Stomach (tissue), 19 donors: ENCODE measurements around the gene NCAPD2. TPM values are rescaled to one million over a fixed set of nuclear protein-coding genes. Genes with fewer than 3 reads are reported as not detected.

Experiments used
- DNase-seq, 2 donors: peaks; one replicate each; pipeline versions ENCODE4 v3.0.0 to v3.0.0-alpha.2; 2013 to 2019
- H3K27ac ChIP-seq, 5 donors: fragments of 200-600 bp in 4 of 5; sonication (generic) in 4 of 5; one replicate each; pipeline ENCODE4 v1.5.1; 2013 to 2019; ENCODE audit warnings: mild to moderate bottlenecking in 1 of 5, moderate library complexity in 1 of 5
- H3K27me3 ChIP-seq, 3 donors: fragments of 200-600 bp; sonication (generic); one replicate each; pipeline ENCODE4 v1.5.1; 2017 to 2019; ENCODE audit warnings: mixed run types in 1 of 3
- H3K36me3 ChIP-seq, 4 donors: fragments of 200-600 bp; sonication (generic); 1 replicate in 3 of 4; 2 replicates in 1 of 4; pipeline ENCODE4 v1.5.1; 2016 to 2019
- H3K4me1 ChIP-seq, 4 donors: fragments of 200-600 bp; sonication (generic); one replicate each; pipeline ENCODE4 v1.5.1; 2016 to 2019
- H3K4me3 ChIP-seq, 4 donors: fragments of 200-600 bp; sonication (generic) in 3 of 4; one replicate each; pipeline ENCODE4 v1.5.1; 2016 to 2019; ENCODE audit warnings: mild to moderate bottlenecking in 1 of 4
- H3K9me3 ChIP-seq, 4 donors: fragments of 200-600 bp; sonication (generic); one replicate each; pipeline ENCODE4 v1.5.1; 2016 to 2019
- EP300 ChIP-seq: sonication (generic); formaldehyde crosslinking; IDR thresholded peaks from one replicate; pipeline ENCODE4 v1.6.1; 2017; ENCODE audit warnings: antibody characterized with exemption
- POLR2A ChIP-seq, 4 donors: fragments of 450-650 bp; IDR thresholded peaks; one replicate each; pipeline ENCODE4 v1.6.1; 2016; ENCODE audit warnings: antibody characterized with exemption in 4 of 4, control low read depth in 2 of 4, mild to moderate bottlenecking in 1 of 4, moderate library complexity in 1 of 4
- POLR2AphosphoS5 ChIP-seq, 3 donors: sonication (generic); formaldehyde crosslinking; IDR thresholded peaks; one replicate each; pipeline ENCODE4 v1.6.1; 2016; ENCODE audit warnings: antibody characterized with exemption in 3 of 3
- WGBS, 5 donors: extraction: QIAGEN DNeasy Blood & Tissue Kit in 3 of 5; methylation state at CpG; one replicate each; pipeline versions ENCODE4 v1.1.5 to v1.1.7; 2013 to 2018; 5-methylcytosine and 5-hydroxymethylcytosine counted together
- intact Hi-C: fragments of 100-400 bp; cut with DNase I; formaldehyde crosslinking; loops from one replicate; pipeline ENCODE4 v1.15.1; 2023; ENCODE audit warnings: low total_unique reads
- long read RNA-seq, 10 donors: transcript quantifications; one replicate each; lab custom pipeline, GENCODE V29; 2026
- polyA plus RNA-seq, 3 donors: library from polyadenylated mRNA; stranded (reverse); fragments of 200-250 nt; gene quantifications; one replicate each; pipeline ENCODE4 v1.2.3, GENCODE V29; 2013
- total RNA-seq, 5 donors: library from RNA; depleted of rRNA; stranded (reverse); fragments of >200 nt; gene quantifications; one replicate each; pipeline versions ENCODE4 v1.1.0 to v1.2.3, GENCODE V29; 2014 to 2016
- TF ChIP-seq, protein P1 (sequence below), 7 experiments: fragments of 450-650 bp in 4 of 7; fragments of 200-600 bp in 3 of 7; sonication (generic) in 3 of 7; IDR thresholded peaks; one replicate each; pipeline ENCODE4 v1.5.1; 2016 to 2019; ENCODE audit warnings: antibody characterized with exemption in 7 of 7, control low read depth in 2 of 7, mild to moderate bottlenecking in 1 of 7
- donor health status: healthy with polysubstance abuse.
- donor health status: Bipolar disorder and iron deficiency.
- donor health status: healthy.

NCAPD2 gene, protein sequence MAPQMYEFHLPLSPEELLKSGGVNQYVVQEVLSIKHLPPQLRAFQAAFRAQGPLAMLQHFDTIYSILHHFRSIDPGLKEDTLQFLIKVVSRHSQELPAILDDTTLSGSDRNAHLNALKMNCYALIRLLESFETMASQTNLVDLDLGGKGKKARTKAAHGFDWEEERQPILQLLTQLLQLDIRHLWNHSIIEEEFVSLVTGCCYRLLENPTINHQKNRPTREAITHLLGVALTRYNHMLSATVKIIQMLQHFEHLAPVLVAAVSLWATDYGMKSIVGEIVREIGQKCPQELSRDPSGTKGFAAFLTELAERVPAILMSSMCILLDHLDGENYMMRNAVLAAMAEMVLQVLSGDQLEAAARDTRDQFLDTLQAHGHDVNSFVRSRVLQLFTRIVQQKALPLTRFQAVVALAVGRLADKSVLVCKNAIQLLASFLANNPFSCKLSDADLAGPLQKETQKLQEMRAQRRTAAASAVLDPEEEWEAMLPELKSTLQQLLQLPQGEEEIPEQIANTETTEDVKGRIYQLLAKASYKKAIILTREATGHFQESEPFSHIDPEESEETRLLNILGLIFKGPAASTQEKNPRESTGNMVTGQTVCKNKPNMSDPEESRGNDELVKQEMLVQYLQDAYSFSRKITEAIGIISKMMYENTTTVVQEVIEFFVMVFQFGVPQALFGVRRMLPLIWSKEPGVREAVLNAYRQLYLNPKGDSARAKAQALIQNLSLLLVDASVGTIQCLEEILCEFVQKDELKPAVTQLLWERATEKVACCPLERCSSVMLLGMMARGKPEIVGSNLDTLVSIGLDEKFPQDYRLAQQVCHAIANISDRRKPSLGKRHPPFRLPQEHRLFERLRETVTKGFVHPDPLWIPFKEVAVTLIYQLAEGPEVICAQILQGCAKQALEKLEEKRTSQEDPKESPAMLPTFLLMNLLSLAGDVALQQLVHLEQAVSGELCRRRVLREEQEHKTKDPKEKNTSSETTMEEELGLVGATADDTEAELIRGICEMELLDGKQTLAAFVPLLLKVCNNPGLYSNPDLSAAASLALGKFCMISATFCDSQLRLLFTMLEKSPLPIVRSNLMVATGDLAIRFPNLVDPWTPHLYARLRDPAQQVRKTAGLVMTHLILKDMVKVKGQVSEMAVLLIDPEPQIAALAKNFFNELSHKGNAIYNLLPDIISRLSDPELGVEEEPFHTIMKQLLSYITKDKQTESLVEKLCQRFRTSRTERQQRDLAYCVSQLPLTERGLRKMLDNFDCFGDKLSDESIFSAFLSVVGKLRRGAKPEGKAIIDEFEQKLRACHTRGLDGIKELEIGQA (N-terminal part only)
- total RNA-seq (100 to 1,000 TPM in 1 of 5 donors, 10 to 100 TPM in 4; 15.4 to 105 (median 17.9) TPM), polyA plus RNA-seq (10 to 100 TPM in 1 of 3 donors, 1 to 10 TPM in 2; 8.3 to 18.3 (median 9.7) TPM)
- long read RNA-seq, donor 1, result 0 reads
- long read RNA-seq, donor 2, result 0 reads
- long read RNA-seq, donor 3, result 0 reads
- long read RNA-seq, donor 4, result 0 reads
- long read RNA-seq, donor 5, result 0 reads
- long read RNA-seq, donor 6, full-length matches to known transcripts, result 2 of 19 reads
- long read RNA-seq, donor 6, partial matches to known transcripts, result 17 of 19 reads
- long read RNA-seq, donor 6, other reads (novel, unspliced or antisense), result 0 of 19 reads
- long read RNA-seq, donor 7, full-length matches to known transcripts, result 2 of 19 reads
- long read RNA-seq, donor 7, partial matches to known transcripts, result 17 of 19 reads
- long read RNA-seq, donor 7, other reads (novel, unspliced or antisense), result 0 of 19 reads
- long read RNA-seq, donor 8, full-length matches to known transcripts, result 1 of 1 reads
- long read RNA-seq, donor 8, partial matches to known transcripts, result 0 of 1 reads
- long read RNA-seq, donor 8, other reads (novel, unspliced or antisense), result 0 of 1 reads
- long read RNA-seq, donor 9, partial matches to known transcripts, result 5 of 5 reads
- long read RNA-seq, donor 9, other reads (novel, unspliced or antisense), result 0 of 5 reads
- long read RNA-seq, donor 10, result 0 reads

DNA sequence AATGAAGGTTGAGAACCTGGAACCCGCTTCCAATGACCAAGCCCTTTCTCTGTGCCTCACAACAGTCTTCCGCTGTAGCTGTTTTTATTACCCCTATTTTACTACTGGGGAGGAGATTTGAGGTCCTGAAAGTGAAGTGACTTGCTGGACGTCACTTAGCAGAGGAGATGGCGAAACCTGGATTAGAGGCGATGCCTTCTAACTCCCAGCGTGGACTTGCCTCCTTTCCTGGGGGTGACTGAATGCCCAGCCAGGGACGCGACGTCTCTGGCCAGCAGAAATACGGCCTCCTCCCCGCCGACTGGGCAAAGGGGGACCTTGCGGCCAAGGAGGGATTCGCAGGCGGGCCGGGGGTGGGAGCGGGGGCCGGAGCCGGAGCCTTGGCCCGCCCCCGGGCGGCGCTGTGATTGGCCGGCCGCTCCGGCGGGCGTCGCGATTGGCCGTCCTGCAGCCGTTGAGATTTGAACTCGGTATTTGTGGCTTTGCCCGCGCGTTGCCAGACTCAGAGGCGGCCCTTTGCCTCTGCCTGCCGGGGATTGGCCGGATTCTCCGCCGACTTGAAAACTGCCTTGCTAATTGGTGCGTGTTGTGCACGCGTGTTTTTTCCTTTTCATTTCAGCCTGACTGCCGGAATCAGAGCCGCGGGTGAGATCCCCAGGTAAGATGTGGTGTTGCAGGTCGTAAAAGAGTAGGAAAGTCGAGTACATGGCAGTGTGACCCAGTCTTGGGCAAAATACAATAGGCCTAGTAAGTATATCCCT lies at the start of gene NCAPD2:
NCAPD2 (plus strand) TSS at position 606 of the 761 bp plus-strand sequence. CDS start 997 bp downstream, outside the sequence.
- Histone ChIP-seq H3K4me3 (peak within 1 kb of the TSS; percentile 66 to 94 (median 79)), H3K27ac (peak within 1 kb of the TSS; percentile 93 to 98 (median 95)), H3K9me3 (no peaks in the 10 kb centered on the region), H3K36me3 (peaks cover 4 to 51% (median 43%) of the 10 kb centered on the region in 4 donors), H3K4me1 (peaks cover 22 to 41% (median 29%) of the 10 kb centered on the region in 4 donors), H3K27me3 (no peaks in the 10 kb centered on the region)
- TF ChIP-seq EP300, result no peak
- TF ChIP-seq, protein P1, sequence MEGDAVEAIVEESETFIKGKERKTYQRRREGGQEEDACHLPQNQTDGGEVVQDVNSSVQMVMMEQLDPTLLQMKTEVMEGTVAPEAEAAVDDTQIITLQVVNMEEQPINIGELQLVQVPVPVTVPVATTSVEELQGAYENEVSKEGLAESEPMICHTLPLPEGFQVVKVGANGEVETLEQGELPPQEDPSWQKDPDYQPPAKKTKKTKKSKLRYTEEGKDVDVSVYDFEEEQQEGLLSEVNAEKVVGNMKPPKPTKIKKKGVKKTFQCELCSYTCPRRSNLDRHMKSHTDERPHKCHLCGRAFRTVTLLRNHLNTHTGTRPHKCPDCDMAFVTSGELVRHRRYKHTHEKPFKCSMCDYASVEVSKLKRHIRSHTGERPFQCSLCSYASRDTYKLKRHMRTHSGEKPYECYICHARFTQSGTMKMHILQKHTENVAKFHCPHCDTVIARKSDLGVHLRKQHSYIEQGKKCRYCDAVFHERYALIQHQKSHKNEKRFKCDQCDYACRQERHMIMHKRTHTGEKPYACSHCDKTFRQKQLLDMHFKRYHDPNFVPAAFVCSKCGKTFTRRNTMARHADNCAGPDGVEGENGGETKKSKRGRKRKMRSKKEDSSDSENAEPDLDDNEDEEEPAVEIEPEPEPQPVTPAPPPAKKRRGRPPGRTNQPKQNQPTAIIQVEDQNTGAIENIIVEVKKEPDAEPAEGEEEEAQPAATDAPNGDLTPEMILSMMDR (IDR thresholded peaks at IDR 0.05), result peak in 4 of 7 experiments; percentile 18 to 65 (median 44)
- no peak for TF ChIP-seq POLR2A (IDR thresholded peaks at IDR 0.05)
- peak in 1 of 3 donors; percentile 56 for TF ChIP-seq POLR2AphosphoS5 (IDR thresholded peaks at IDR 0.05)
- peak; percentile 95 to 98 for DNase-seq
- intact Hi-C loops, result no loop called here
- 0 to 1% (median 0%) methylated on average over 18 to 49 of the region's 49 CpGs for WGBS, 5 donors

DNA sequence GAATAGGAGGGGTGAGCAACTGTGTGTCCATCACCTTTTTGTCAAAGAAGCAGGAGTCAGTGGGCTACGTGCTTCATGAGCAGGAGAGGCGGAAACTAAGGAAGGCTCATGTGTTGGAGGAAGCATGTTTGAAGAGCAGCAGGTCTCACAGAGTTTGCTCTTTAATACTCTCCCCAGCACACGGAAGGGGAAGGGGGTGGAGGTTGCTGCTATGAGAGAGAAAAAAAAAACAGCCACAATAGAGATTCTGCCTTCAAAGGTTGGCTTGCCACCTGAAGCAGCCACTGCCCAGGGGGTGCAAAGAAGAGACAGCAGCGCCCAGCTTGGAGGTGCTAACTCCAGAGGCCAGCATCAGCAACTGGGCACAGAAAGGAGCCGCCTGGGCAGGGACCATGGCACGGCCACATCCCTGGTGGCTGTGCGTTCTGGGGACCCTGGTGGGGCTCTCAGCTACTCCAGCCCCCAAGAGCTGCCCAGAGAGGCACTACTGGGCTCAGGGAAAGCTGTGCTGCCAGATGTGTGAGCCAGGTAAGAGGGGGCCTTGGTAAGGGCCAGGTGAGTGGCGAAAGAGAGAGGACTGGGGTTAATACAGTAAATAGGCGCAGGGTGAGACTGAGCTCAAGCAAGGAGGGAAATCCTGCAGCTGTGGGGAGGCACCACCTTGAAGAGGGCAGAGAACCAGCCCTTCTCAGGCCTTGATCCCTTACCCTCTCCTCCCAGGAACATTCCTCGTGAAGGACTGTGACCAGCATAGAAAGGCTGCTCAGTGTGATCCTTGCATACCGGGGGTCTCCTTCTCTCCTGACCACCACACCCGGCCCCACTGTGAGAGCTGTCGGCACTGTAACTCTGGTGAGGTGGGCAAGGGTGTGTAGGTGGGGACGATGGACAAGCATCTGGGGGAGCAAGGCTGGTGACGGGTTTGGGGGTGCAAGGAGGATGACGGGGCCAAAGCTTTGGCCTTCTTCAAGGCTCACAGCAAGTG lies 48.9 kb upstream of the NCAPD2 start, which contains the start of gene CD27:
CD27 (plus strand) TSS at position 252 of the 985 bp plus-strand sequence; CDS start at position 393, 141 bp downstream.
- intact Hi-C loops, result no loop called here
- peaks cover 0 to 63% (median 40%) of the 10 kb centered on the region in 4 donors for H3K36me3 ChIP-seq
- H3K4me1 ChIP-seq, result peaks cover under 1 to 14% (median 8%) of the 10 kb centered on the region in 4 donors
- peak in 1 of 2 donors; percentile 35 for DNase-seq
- peak within 1 kb of the TSS; percentile 1 to 29 (median 16) for H3K4me3 ChIP-seq
- H3K27ac ChIP-seq, result peak within 1 kb of the TSS in 3 of 5 donors; percentile 20 to 56 (median 44)
- TF ChIP-seq EP300 (no peak), POLR2AphosphoS5 (IDR thresholded peaks at IDR 0.05) (no peak), POLR2A (IDR thresholded peaks at IDR 0.05) (no peak)
- TF ChIP-seq, protein P1 (IDR thresholded peaks at IDR 0.05), result no peak
- WGBS, 5 donors, result 78 to 86% (median 81%) methylated on average over 16 of the region's 16 CpGs
- no peaks in the 10 kb centered on the region for H3K27me3 ChIP-seq
- H3K9me3 ChIP-seq, result no peaks in the 10 kb centered on the region
